ENCODE data around the gene SKIC2.
"Not testable (repeated sequence)": the region's sequence is repeated elsewhere in the genome, so short reads cannot be mapped to it uniquely, and the experiment has no call there.

Gene SKIC2

DNA sequence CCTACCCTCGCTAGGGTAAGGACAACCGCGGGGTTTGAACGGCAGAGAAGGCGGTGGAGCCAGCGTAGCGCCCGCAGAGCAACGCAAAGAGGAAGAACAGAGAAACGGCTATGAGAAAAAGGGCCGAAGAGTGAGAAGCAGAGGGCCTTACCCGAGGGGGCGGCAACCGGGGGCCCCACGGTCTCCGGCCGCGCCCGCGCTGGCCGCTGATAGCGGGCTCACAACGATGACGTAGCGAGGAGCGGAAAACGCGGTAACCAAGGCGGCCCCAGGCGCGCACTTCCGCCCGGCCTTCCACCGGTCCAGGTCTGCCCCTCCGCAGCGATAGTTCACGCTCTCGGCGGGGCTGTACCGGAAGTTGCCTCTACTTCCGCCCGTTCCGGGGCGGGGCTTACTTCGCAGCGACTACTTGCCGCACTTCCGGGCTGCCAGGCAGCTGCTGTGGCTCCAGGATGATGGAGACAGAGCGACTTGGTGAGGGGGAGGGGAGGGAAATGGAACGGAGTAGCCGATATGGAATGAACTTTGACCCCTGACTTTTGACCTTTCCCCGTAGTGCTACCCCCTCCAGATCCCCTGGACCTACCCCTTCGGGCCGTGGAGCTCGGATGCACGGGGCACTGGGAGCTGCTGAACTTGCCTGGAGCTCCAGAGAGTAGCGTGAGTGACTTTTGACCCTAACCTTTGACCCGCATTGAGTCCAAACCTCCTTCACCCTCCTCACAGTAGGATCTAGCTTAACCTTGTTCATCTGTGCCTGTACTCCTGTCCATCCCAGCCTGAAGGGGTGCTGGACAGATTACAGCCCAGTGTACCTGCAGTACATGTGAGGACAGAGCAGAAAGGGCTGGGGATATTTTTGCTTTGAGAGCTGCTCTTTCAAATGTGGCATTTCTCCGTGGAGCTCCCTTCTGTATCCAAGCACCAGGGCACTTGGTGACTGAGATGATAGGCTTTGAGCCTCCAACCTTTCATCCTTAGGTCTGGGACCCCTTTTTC lies at the start of gene SKIC2, which contains the start of gene NELFE:
TSS of gene SKIC2 (plus strand) at position 435 of the 999 bp plus-strand sequence. CDS start at position 453, 18 bp downstream.
TSS of gene NELFE (minus strand) at position 231 of the 999 bp plus-strand sequence. CDS start 525 bp downstream, outside the sequence.
- peak; percentile 80 to 99 (median 97) for DNase-seq

DNA sequence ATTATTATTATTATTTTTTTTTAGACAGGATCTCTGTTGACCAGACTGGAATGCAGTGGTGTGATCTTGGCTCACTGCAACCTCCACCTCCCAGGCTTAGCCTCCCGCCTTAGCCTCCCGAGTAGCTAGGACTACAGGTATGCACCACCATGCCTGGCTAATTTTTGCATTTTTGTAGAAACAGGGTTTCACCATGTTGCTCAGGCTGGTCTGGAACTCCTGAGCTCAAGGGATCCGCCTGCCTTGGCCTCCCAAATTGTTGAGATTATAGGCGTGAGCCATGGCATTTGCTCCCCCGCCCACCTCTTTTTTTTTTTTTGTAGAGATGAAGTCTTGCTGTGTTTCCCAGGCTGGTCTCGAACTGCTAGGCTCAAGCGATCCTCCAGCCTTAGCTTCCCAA lies 49.7 kb upstream of the SKIC2 start:
- not testable (repeated sequence) for DNase-seq

GRCh38 chr6:31911826-31912585 lies 47.0 kb upstream of the SKIC2 start:
- DNase-seq = no peak

DNA sequence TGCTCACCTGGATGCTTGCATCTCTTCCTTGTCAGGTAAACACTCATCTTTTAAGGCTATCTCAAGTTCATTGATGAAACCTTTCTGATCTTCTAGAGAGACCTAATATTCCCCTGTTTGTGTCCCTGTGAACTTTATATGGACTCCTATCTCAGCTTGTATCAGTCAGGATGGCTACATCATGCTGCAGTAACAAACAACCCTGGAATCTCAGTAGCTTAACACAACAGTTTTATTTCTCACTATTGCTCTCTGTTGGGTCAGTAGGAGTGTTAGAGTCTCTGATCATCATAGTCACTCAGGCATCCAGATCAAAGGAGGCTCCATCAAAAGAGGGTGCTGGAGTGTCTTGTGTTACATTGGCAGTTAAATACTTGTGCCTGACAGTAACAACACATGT lies 43.6 kb upstream of the SKIC2 start:
- DNase-seq = no peak

- no peak for DNase-seq
Measured at GRCh38 chr6:31915756-31916155, 43.2 kb upstream of the SKIC2 start.

DNA sequence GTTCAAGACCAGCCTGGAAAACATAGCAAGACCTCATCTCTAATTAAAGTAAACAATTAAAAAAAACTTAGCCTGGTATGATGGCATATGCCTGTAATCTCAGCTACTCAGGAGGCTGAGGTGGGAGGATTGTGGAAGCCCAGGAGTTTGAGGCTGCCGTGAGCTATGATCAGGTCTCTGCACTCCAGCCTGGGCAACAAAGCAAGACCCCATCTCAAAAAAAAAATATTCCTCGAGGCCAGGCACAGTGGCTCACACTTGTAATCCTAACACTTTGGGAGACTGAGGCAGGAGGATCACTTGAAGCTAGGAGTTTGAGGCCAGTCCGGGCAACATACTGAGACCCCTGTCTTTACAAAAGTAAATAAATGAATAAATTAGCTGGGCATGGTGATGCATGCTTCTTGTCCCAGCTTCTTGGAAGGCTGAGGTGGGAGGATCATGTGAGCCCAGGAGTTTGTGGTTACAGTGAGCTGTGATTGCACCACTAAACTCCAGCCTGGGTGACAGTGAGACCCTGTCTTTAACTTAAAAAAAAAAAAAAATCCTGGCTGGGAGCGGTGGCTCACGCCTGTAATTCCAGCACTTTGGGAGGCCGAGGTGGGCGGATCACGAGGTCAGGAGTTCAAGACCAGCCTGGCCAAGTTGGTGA lies 40.8 kb upstream of the SKIC2 start:
- no peak for DNase-seq

DNA sequence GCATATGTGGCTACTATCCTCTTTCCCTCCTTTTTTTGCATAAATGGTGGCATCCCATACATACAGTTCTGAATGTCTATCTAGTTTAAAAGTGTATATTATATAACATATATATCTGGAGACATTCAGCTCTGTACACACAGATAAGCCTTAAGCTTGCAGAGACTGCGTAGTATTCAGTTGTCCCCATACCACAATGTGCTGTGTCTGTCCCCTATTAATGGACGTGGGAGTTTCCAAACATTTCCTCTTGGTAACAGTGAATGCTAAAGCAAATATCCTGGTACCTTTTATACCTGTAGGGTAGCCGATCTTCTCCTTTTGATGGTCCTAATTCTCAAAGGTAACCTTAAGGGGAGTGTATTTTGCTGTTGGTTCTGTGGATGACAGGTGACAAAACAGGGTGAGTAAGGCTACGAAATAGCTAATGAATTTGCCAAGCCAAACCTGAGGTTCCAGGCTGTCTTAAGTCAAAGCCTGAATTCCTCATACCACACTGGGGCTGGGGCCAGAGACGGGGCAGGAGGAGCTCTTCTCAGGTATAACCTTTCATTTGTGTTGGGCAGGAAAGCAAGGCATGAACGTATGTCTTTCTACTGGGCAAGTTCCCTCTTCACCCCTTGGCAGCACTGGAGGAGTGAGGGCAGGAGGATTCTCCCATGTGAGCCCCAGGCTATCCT lies 39.2 kb upstream of the SKIC2 start:
- no peak for DNase-seq

- no peak for DNase-seq
Measured at GRCh38 chr6:31920811-31921210, 38.2 kb upstream of the SKIC2 start.

DNA sequence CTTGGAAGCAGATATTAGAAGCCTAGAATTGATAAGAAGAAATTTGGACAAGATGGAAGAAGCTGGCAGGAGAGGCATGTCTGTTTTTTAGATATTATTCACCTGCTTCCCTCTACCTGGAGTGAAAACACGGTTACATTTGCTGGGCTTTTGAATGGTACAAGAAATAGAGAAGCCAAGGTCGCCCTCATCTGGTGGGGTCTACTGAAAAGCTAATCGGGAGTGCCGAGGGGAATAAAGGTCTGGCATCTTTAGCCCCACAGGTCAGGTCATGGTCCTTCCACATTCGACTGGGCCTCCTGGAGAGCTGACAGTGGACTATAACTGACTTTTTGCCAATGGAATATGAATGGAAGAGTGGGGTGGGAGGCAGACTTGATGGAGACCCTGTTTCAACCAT lies 36.0 kb upstream of the SKIC2 start:
- DNase-seq = peak in 1 of 56 donors; percentile 36

DNA sequence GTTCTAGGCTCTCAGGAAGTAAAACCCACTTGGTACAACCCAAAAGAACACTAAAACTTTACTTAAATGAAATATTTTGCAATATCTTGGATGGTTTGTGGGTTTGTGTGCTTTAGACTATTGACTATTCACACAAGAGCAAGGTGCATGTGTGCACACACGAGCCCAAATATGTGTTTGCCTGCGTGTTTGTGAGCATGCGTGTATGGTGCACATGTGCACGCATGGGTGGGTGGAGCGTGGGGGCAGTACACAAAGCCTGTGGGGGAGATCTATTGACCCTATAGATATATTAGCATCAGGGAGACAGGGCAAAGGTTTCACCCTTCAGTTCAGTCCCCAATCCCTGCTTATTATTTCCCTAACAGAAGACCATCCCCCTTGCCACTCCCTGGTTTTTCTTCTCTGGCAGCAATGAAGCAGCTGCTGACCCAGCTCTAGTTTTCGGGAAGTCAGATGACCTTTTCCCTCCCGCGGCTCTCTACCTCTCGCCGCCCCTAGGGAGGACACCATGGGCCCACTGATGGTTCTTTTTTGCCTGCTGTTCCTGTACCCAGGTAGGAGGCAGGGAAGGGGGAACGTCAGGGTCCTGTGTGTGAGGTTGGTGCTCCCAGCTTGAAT lies 31.6 kb upstream of the SKIC2 start, which contains the start of gene C2:
TSS of gene C2 (plus strand) at position 476 of the 621 bp plus-strand sequence. CDS start at position 512, 36 bp downstream.
- no peak for DNase-seq

- DNase-seq = no peak
Measured at GRCh38 chr6:31927863-31928671, 30.9 kb upstream of the SKIC2 start.

DNA sequence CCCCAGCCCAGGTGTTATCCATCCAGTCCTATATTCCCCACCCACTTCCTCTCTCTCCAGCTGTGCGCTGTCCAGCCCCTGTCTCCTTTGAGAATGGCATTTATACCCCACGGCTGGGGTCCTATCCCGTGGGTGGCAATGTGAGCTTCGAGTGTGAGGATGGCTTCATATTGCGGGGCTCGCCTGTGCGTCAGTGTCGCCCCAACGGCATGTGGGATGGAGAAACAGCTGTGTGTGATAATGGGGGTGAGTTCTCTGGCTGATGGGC lies 30.4 kb upstream of the SKIC2 start:
- no peak for DNase-seq

DNA sequence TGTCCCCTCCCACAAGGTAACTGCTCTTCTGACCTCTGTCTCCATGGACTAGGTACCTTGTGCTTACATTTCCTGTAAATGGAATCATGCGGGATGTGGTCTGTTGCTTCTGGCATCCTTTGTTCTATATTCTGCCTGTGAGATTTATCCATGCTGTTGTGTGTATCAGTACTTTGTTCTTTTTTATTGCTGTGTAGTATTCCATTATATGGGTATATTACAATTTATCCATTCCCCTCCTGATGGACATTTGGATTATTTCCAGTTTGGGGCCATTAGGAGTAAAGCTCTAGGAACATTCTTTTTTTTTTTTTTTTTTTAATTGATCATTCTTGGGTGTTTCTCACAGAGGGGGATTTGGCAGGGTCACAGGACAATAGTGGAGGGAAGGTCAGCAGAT lies 28.0 kb upstream of the SKIC2 start:
- DNase-seq = no peak

GRCh38 chr6:31932137-31932536 lies 26.8 kb upstream of the SKIC2 start:
- not testable (repeated sequence) for DNase-seq

GRCh38 chr6:31933537-31933936 lies 25.4 kb upstream of the SKIC2 start:
- DNase-seq = no peak

- DNase-seq = no peak
Measured at GRCh38 chr6:31935021-31935420, 24.0 kb upstream of the SKIC2 start.

- no peak for DNase-seq
Measured at GRCh38 chr6:31935823-31936222, 23.2 kb upstream of the SKIC2 start.

DNA sequence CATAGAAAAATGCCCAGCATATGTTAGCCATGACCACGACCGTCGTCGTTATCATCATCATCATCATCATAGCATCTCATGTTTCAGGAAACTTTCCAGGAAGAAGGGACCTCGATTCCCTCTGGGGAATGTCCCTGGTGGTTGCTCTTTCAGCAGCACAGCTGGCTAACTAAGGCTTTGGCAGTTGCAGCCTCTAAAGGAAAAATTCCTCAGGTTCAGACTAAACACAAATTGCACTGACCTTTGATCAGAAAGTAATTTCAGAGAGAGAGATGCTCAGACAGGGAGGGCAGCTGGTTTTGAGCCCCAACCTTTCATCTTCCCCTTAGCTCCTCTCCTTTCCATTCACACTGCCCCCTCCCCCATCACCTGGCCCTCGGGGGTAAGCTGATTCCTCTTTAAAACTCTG lies 18.7 kb upstream of the SKIC2 start:
- no peak for DNase-seq

DNA sequence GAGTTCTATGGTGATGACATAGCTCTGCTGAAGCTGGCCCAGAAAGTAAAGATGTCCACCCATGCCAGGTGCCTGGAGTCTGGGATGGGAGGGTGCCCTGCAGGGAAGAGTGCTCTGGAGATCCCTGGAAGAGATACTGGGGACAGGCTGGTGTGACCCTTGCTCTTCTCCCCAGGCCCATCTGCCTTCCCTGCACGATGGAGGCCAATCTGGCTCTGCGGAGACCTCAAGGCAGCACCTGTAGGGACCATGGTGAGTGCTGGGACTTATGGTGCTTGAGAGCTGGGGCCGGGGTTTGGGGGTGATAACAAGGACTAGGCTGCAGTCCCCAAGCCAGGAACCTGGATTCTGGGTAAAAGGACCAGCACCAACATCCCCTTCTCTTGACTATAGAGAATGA lies 15.2 kb upstream of the SKIC2 start:
- no peak for DNase-seq

- DNase-seq = no peak
Measured at GRCh38 chr6:31945154-31945506, 13.8 kb upstream of the SKIC2 start.
